Measurements from ENCODE around the gene COX4I2. TPM values are rescaled to one million over a fixed set of nuclear protein-coding genes. Genes with fewer than 3 reads are reported as not detected.

The COX4I2 gene
- total and polyA plus RNA-seq, 7 donors: 1.1 to 3.0 (median 1.4) TPM; not detected in 4

DNA sequence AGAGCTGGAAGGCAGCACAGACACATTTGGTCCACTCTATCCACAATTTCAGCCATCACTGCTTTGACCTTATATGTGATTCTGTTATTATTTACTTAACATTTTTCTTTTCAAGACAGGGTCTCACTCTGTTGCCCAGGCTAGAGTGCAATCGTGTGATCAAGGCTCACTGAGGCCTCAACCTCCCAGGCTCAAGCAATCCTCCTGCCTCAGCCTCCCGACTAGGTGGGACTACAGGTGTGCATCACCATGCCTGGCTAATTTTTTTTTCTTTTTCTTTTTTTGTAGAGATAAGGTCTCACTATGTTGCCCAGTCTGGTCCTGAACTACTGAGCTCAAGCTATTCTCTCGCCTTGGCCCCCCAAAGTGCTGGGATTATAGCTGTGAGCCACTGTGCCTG is 44.6 kb downstream of the COX4I2 start:
- Histone ChIP-seq H3K27me3 (no peaks in the 10 kb centered on the region), H3K4me1 (no peaks in the 10 kb centered on the region)

DNA sequence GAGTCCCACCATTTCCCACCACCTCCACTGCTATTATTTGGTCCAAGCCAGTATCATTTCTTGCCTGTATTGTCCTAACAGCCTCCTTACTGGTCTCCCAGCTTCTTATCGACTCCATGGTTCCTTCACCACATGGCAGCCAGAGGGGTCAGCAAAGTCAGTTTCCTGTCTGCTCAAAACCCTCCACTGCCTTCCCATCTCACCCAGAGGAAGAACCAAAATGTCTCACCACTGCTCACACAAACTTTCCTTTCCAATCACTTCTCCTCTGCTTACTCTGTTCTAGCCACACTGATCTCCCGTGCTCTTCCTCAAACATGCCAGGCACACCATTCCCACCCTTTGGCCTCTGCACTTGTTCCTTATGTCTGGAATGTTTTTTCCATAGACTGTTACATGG is 45.2 kb downstream of the COX4I2 start:
- Histone ChIP-seq H3K4me3 (no peak overlapping the region), H3K4me1 (no peaks in the 10 kb centered on the region), H3K9me3 (no peaks in the 10 kb centered on the region), H3K27me3 (no peaks in the 10 kb centered on the region), H3K27ac (no peak overlapping the region), H3K36me3 (peaks cover 0 to 9% (median 3%) of the 10 kb centered on the region in 4 donors)
- no peak for DNase-seq
- intact Hi-C loops (cut with DNase I): no loop called here
- no peak for TF ChIP-seq POLR2AphosphoS5 (IDR thresholded peaks at IDR 0.05)
- TF ChIP-seq, protein P1, sequence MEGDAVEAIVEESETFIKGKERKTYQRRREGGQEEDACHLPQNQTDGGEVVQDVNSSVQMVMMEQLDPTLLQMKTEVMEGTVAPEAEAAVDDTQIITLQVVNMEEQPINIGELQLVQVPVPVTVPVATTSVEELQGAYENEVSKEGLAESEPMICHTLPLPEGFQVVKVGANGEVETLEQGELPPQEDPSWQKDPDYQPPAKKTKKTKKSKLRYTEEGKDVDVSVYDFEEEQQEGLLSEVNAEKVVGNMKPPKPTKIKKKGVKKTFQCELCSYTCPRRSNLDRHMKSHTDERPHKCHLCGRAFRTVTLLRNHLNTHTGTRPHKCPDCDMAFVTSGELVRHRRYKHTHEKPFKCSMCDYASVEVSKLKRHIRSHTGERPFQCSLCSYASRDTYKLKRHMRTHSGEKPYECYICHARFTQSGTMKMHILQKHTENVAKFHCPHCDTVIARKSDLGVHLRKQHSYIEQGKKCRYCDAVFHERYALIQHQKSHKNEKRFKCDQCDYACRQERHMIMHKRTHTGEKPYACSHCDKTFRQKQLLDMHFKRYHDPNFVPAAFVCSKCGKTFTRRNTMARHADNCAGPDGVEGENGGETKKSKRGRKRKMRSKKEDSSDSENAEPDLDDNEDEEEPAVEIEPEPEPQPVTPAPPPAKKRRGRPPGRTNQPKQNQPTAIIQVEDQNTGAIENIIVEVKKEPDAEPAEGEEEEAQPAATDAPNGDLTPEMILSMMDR (IDR thresholded peaks at IDR 0.05): no peak
- no peak for TF ChIP-seq POLR2A (IDR thresholded peaks at IDR 0.05)
- TF ChIP-seq EP300 (IDR thresholded peaks at IDR 0.05): no peak
- WGBS, 2 donors: 85 to 87% methylated on average over 2 of the region's 2 CpGs

More for the DNA sequence above, 44.6 kb downstream of the COX4I2 start:
- Histone ChIP-seq H3K36me3 (peaks cover 0 to 6% (median 3%) of the 10 kb centered on the region in 4 donors), H3K4me3 (no peak overlapping the region), H3K9me3 (no peaks in the 10 kb centered on the region), H3K27ac (no peak overlapping the region)
- TF ChIP-seq, protein P1 (IDR thresholded peaks at IDR 0.05): no peak
- TF ChIP-seq EP300 (IDR thresholded peaks at IDR 0.05) (no peak), POLR2A (IDR thresholded peaks at IDR 0.05) (no peak), POLR2AphosphoS5 (IDR thresholded peaks at IDR 0.05) (no peak)
- intact Hi-C loops (cut with DNase I): no loop called here
- DNase-seq: no peak
- WGBS, 2 donors: 96% methylated on average over 3 of the region's 3 CpGs

DNA sequence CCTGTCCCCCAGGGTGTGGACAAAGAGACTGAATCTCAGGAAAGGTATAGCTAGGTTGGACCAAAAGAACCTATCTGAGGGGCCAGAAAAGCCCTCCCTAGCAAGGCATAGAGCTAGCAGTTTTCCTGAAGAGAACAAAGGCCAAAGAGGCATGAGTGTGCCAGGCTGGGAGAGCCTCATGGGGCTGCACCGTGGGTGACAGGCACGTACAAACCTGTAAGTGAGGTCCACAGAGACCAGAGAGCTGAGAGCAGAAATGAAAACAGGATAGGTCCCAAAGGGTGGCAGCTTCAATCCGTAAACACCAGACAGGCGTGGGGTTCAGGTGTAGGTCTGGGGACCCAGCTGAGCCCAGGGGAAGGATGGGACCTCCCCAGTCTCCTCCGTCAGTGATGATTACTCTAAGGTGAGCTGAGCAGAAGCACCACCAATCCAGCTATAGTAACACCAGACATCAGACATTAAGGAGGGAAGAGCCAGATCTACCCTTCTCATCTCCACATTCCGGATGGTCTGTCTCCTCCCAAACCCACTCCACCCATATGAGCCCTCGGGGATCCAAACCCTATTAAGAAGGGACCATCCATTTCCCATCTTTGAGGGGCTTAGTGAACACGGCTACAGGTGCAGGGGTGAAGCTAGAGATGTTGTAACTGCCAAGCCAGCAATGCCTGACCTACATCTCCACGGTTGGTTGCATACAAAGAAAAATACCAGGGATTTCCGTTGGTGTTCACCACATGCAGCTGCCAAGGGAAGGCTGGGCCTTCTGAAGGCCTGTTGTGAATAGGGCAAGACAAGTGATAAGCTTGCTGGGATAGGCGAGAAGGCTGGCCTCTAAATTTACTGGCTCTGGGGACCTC is 46.7 kb downstream of the COX4I2 start:
- Histone ChIP-seq H3K27ac (no peak overlapping the region), H3K27me3 (no peaks in the 10 kb centered on the region), H3K36me3 (peaks cover 0 to 7% (median 3%) of the 10 kb centered on the region in 4 donors), H3K9me3 (no peaks in the 10 kb centered on the region), H3K4me3 (no peak overlapping the region), H3K4me1 (no peaks in the 10 kb centered on the region)
- intact Hi-C loops (cut with DNase I): no loop called here
- TF ChIP-seq POLR2AphosphoS5 (IDR thresholded peaks at IDR 0.05) (no peak), POLR2A (IDR thresholded peaks at IDR 0.05) (no peak), EP300 (IDR thresholded peaks at IDR 0.05) (no peak)
- TF ChIP-seq, protein P1 (IDR thresholded peaks at IDR 0.05): no peak
- DNase-seq: no peak
- WGBS, 2 donors: 68 to 90% methylated on average over 11 of the region's 11 CpGs

DNA sequence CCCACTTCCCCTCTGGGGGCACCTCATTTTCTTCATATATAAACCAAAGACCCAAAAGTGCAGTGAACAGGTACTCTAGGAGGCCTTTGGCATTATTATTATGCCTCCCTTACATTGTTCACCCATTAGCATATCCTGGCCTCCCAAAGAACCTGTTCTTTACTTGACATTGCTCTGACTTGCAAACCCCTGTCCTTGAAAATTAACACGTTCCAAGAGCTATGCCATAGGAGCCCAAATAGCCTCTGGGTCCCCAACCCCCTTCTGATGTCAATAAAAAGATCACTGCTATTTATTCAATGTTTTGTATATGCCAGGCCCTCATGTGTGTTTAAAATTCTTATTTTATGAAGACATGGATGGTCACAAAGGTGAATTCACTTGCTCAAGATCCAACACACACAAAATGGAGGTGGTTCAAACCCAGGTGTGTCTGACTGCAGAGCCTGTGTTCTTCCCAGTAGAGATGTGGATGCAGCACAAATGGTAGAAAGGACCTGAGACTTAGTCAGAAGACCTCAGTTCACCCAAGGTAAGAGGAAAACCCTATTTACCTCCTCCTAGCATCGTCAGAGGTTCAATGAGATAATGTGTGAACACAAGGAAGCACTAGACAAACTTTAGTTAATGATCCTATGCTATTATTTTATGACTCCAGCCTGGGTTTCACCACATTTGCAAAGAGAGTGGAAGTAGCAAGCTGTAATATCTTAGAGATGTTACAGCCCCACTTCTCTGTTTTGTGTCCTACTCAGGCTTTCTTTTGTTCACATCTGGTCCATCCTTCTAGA is 48.3 kb downstream of the COX4I2 start:
- peaks cover 0 to 7% (median 3%) of the 10 kb centered on the region in 4 donors for H3K36me3 ChIP-seq
- H3K27ac ChIP-seq: no peak overlapping the region
- TF ChIP-seq POLR2AphosphoS5 (IDR thresholded peaks at IDR 0.05) (no peak), EP300 (IDR thresholded peaks at IDR 0.05) (no peak), POLR2A (IDR thresholded peaks at IDR 0.05) (no peak)
- TF ChIP-seq, protein P1 (IDR thresholded peaks at IDR 0.05): no peak
- no peaks in the 10 kb centered on the region for H3K4me1 ChIP-seq
- H3K4me3 ChIP-seq: no peak overlapping the region
- intact Hi-C loops (cut with DNase I): no loop called here
- no peaks in the 10 kb centered on the region for H3K9me3 ChIP-seq
- no peaks in the 10 kb centered on the region for H3K27me3 ChIP-seq
- WGBS, 2 donors: 55 to 80% methylated on average over 2 of the region's 2 CpGs
- no peak for DNase-seq
